GM12872 (cell line): ENCODE data around the gene OR2G3.

Experiments
- CTCF ChIP-seq: IDR thresholded peaks from 3 replicates; pipeline ENCODE4 v1.5.1; 2011; ENCODE audit warnings: low read depth, mild to moderate bottlenecking, low read length, moderate library complexity; ENCODE audit not compliant: insufficient read depth

The OR2G3 gene

GRCh38 chr1:247605286-247605685, at the start of gene OR2G3:
TSS of gene OR2G3 (plus strand) at chr1:247605586. CDS start at chr1:247605586, 0 bp downstream.
- TF ChIP-seq CTCF, result no peak

- TF ChIP-seq CTCF, result no peak
These were observed 47.3 kb upstream of the OR2G3 start for GRCh38 chr1:247557926-247558674.

GRCh38 chr1:247561711-247562110, 43.7 kb upstream of the OR2G3 start:
- no peak for TF ChIP-seq CTCF

- TF ChIP-seq CTCF, result no peak
These were observed 43.2 kb upstream of the OR2G3 start for GRCh38 chr1:247562198-247562597.

- TF ChIP-seq CTCF, result no peak
These were observed 31.1 kb upstream of the OR2G3 start for GRCh38 chr1:247574236-247574635.

GRCh38 chr1:247574664-247575063, 30.7 kb upstream of the OR2G3 start:
- TF ChIP-seq CTCF, result no peak

- peak; percentile 34; the same call in 2 of the 3 replicates for TF ChIP-seq CTCF
These were observed 28.9 kb upstream of the OR2G3 start for GRCh38 chr1:247576514-247576913.
